Nucleus accumbens (tissue), 56 donors: Measurements from ENCODE around the gene NMT1.

Source experiments
- DNase-seq, 56 donors: peaks; one replicate each; lab custom pipeline; 2025; lab: John Stamatoyannopoulos, UW

Gene NMT1

GRCh38 chr17:45147581-45148182 is 86.6 kb downstream of the NMT1 start:
- DNase-seq: peak in 54 of 56 donors; percentile 37 to 88 (median 74)

GRCh38 chr17:45148183-45149036 is 87.3 kb downstream of the NMT1 start, which contains the start of gene HEXIM1:
Gene HEXIM1, plus strand, starts transcription at chr17:45148475. Its CDS starts 716 bp downstream, at chr17:45149191.
- DNase-seq: peak; percentile 93 to 100 (median 99)

- peak in 53 of 56 donors; percentile 46 to 86 (median 72) for DNase-seq
These were observed 88.0 kb downstream of the NMT1 start for GRCh38 chr17:45149037-45149668.

- DNase-seq: peak in 48 of 56 donors; percentile 23 to 79 (median 63)
These were observed 88.8 kb downstream of the NMT1 start for GRCh38 chr17:45149669-45150664.

- DNase-seq: no peak
These were observed 90.0 kb downstream of the NMT1 start for GRCh38 chr17:45150911-45151809.

GRCh38 chr17:45155029-45155428 is 93.9 kb downstream of the NMT1 start:
- no peak for DNase-seq

GRCh38 chr17:45155483-45155882 is 94.4 kb downstream of the NMT1 start:
- no peak for DNase-seq

GRCh38 chr17:45156242-45156641 is 95.1 kb downstream of the NMT1 start:
- DNase-seq: no peak
